ENCODE results near the gene UBQLNL. TPM values are rescaled to one million over a fixed set of nuclear protein-coding genes. Genes with fewer than 3 reads are reported as not detected.

The UBQLNL gene
- under 1 TPM in 1 of 2 experiments, not detected in 1; 0.17 TPM for total RNA-seq

GRCh38 chr11:5516599-5516998 lies at the start of gene UBQLNL:
Gene UBQLNL (minus strand): TSS chr11:5516699. CDS start chr11:5516441, 258 bp downstream.
- H3K4me3 Mint-ChIP-seq, result no peak within 1 kb of the TSS
- no peak for DNase-seq
- ChIA-PET CTCF (no interaction called here), POLR2A (no interaction called here)
- H3K27ac Mint-ChIP-seq, result no peak within 1 kb of the TSS
- H3K36me3 Mint-ChIP-seq, result no peaks in the 10 kb centered on the region
- H3K4me1 Mint-ChIP-seq (ENCODE audit: low read depth), result no peaks in the 10 kb centered on the region
- intact Hi-C loops (cut with micrococcal nuclease), result no loop called here
- H3K27me3 Mint-ChIP-seq, result no peaks in the 10 kb centered on the region
- H3K9me3 Mint-ChIP-seq, result no peaks in the 10 kb centered on the region

- Mint-ChIP-seq H3K4me3 (no peak overlapping the region), H3K27ac (no peak overlapping the region), H3K27me3 (peaks cover 4% of the 10 kb centered on the region), H3K36me3 (no peaks in the 10 kb centered on the region), H3K9me3 (no peaks in the 10 kb centered on the region), H3K4me1 (ENCODE audit: low read depth) (no peaks in the 10 kb centered on the region)
- POLR2A ChIA-PET, result no interaction called here
- DNase-seq, result no peak
- CTCF ChIA-PET, result no interaction called here
- intact Hi-C loops (cut with micrococcal nuclease), result no loop called here
These were observed 47.9 kb upstream of the UBQLNL start for GRCh38 chr11:5564259-5565019.

GRCh38 chr11:5557751-5558150 lies 41.3 kb upstream of the UBQLNL start:
- ChIA-PET POLR2A (no interaction called here), CTCF (no interaction called here)
- Mint-ChIP-seq H3K4me1 (ENCODE audit: low read depth) (no peaks in the 10 kb centered on the region), H3K27ac (no peak overlapping the region), H3K4me3 (no peak overlapping the region), H3K9me3 (no peaks in the 10 kb centered on the region), H3K27me3 (peaks cover 4% of the 10 kb centered on the region), H3K36me3 (no peaks in the 10 kb centered on the region)
- no peak for DNase-seq
- intact Hi-C loops (cut with micrococcal nuclease), result no loop called here

DNA sequence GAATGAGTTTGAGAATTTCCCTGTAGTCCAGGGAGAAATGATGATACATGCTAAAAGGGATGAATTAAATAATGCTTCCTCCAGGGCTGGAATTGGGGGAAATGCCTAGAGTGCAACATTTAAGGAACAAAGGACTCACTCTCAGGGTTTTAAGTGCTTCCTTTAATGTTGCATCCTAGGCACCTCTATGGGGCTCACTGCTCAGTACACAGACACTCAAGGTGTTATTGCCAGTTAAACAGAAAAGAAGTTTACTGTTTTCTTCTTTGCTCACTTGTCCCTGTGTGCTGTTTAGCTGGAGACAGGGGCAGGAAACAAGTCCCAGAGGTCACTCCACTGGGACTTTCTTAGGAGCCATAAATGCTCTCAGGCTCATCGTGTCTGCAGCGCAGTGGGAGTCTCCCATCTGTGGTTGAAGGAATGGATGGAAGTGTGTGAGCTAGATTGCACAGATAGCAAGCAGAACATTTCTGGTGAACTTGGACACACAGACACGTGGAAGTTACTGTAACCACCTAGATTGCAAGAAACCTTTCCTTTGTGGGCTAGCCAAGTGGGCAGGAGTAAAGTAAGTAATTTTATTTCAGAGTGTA lies 40.2 kb upstream of the UBQLNL start:
- ChIA-PET POLR2A (no interaction called here), CTCF (no interaction called here)
- intact Hi-C loops (cut with micrococcal nuclease), result no loop called here
- no peaks in the 10 kb centered on the region for H3K36me3 Mint-ChIP-seq
- H3K4me1 Mint-ChIP-seq (ENCODE audit: low read depth), result no peaks in the 10 kb centered on the region
- DNase-seq, result no peak
- H3K4me3 Mint-ChIP-seq, result no peak overlapping the region
- H3K9me3 Mint-ChIP-seq, result no peaks in the 10 kb centered on the region
- H3K27ac Mint-ChIP-seq, result no peak overlapping the region
- H3K27me3 Mint-ChIP-seq, result peaks cover 4% of the 10 kb centered on the region

DNA sequence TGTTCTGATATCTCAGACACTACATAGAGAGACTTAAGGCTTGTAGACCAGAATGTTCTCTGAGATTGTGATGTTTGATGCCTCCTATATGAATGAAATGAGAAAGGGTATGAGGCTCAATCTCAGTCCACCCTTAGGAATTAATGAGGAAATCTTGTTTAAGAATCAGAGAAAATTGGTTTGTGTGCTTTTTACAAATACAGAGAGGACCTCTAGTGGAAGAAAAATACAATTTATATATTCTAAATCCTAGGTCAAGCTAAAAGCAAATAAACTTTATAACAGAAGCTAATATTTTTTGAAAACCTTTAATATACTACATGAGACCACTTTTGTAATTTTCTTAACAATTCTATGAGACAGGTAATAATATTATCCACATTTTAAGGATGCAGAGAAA lies 36.8 kb upstream of the UBQLNL start:
- peaks cover 2% of the 10 kb centered on the region for H3K27me3 Mint-ChIP-seq
- DNase-seq, result no peak
- no peaks in the 10 kb centered on the region for H3K4me1 Mint-ChIP-seq (ENCODE audit: low read depth)
- intact Hi-C loops (cut with micrococcal nuclease), result no loop called here
- H3K27ac Mint-ChIP-seq, result no peak overlapping the region
- ChIA-PET CTCF (no interaction called here), POLR2A (no interaction called here)
- H3K4me3 Mint-ChIP-seq, result no peak overlapping the region
- H3K36me3 Mint-ChIP-seq, result no peaks in the 10 kb centered on the region
- H3K9me3 Mint-ChIP-seq, result no peaks in the 10 kb centered on the region

DNA sequence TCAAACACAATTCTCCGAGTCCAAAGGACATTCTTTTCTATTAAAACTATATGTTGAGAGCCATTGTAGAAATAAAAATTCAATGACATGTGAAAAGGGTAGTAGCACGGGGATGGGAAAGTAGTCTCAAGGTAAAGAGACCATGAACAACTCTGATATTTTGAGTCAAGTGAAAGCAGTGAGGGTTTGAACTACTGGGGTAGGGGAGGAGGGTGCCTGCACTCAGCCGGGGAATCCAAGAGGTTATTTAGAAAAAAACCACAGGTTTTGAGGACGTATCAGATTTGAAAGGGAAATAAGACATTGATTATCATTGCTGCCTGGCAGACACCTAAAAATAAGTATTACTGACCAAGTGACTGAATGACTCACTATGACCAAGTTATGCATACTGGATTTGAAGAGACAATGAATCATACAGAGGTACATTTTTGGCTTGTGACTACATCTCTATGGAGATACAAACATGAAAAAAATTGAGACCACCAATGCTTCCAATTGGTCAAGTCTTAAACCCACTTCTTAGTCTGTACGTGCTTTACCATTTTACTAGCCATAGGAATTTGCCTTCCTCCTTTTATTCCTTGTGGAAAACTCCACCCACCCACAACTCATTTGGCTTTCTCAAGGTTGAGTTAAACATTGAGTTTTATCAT lies 34.1 kb upstream of the UBQLNL start:
- POLR2A ChIA-PET, result no interaction called here
- intact Hi-C loops (cut with micrococcal nuclease), result no loop called here
- H3K4me1 Mint-ChIP-seq (ENCODE audit: low read depth), result no peaks in the 10 kb centered on the region
- CTCF ChIA-PET, result no interaction called here
- no peak overlapping the region for H3K4me3 Mint-ChIP-seq
- DNase-seq, result no peak
- no peaks in the 10 kb centered on the region for H3K36me3 Mint-ChIP-seq
- H3K27me3 Mint-ChIP-seq, result peaks cover 2% of the 10 kb centered on the region
- H3K9me3 Mint-ChIP-seq, result no peaks in the 10 kb centered on the region
- H3K27ac Mint-ChIP-seq, result no peak overlapping the region

DNA sequence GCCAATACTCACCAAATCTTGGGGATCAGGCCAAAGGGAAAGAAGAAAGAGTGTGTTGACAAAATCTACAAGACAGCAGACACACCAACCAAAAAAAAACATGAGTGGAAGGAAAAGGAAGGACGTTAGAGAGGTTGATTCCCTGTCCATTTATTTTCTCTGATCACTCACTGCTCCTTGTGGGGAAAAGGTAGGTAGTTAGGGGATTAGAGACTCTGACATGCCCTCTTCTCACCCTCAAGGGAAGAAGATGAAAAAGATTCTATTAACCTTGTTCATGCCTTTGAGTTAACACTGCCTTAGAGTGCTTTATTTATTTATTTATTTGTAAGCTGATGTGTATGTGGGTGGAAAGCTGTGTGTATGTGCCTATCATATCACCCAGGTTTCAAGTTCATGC lies 31.9 kb upstream of the UBQLNL start, which contains the start of gene OR52H1:
Gene OR52H1, minus strand, starts transcription at position 101 of the 400 bp plus-strand sequence. CDS start 3,035 bp downstream, outside the sequence.
- Mint-ChIP-seq H3K9me3 (no peaks in the 10 kb centered on the region), H3K27ac (no peak within 1 kb of the TSS), H3K4me3 (no peak within 1 kb of the TSS), H3K27me3 (peaks cover 2% of the 10 kb centered on the region), H3K4me1 (ENCODE audit: low read depth) (no peaks in the 10 kb centered on the region), H3K36me3 (no peaks in the 10 kb centered on the region)
- intact Hi-C loops (cut with micrococcal nuclease), result no loop called here
- ChIA-PET CTCF (no interaction called here), POLR2A (no interaction called here)
- DNase-seq, result no peak

DNA sequence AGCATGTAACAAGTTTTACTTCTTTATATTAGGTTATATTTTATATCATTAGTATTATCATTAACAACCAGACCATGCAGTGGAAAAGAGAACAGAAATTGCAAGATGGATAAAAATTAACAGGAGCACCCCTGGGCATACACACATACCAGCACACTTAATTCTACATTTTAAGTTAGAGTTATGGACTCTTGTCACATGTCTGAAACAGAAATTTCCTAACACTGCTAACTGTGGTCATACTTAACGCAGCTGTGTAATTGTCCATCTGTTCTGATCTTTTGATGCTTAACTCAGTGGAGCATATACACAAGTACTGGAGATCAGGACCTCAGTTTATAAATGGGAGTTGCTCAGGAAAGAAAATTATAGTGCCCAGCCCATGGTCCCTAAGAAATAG lies 31.5 kb upstream of the UBQLNL start:
- H3K4me3 Mint-ChIP-seq, result no peak overlapping the region
- no peaks in the 10 kb centered on the region for H3K36me3 Mint-ChIP-seq
- no peaks in the 10 kb centered on the region for H3K4me1 Mint-ChIP-seq (ENCODE audit: low read depth)
- H3K27me3 Mint-ChIP-seq, result peaks cover 2% of the 10 kb centered on the region
- CTCF ChIA-PET, result no interaction called here
- DNase-seq, result no peak
- no peak overlapping the region for H3K27ac Mint-ChIP-seq
- H3K9me3 Mint-ChIP-seq, result no peaks in the 10 kb centered on the region
- POLR2A ChIA-PET, result no interaction called here
- intact Hi-C loops (cut with micrococcal nuclease), result no loop called here

GRCh38 chr11:5546457-5546856 lies 30.0 kb upstream of the UBQLNL start:
- Mint-ChIP-seq H3K36me3 (no peaks in the 10 kb centered on the region), H3K4me1 (ENCODE audit: low read depth) (no peaks in the 10 kb centered on the region), H3K4me3 (no peak overlapping the region), H3K27ac (no peak overlapping the region), H3K27me3 (peaks cover 3% of the 10 kb centered on the region), H3K9me3 (no peaks in the 10 kb centered on the region)
- ChIA-PET POLR2A (no interaction called here), CTCF (no interaction called here)
- no peak for DNase-seq
- intact Hi-C loops (cut with micrococcal nuclease), result no loop called here

- H3K27me3 Mint-ChIP-seq, result peaks cover 5% of the 10 kb centered on the region
- POLR2A ChIA-PET, result no interaction called here
These were observed 24.9 kb upstream of the UBQLNL start for GRCh38 chr11:5541427-5541826.

GRCh38 chr11:5536482-5536881 lies 20.0 kb upstream of the UBQLNL start:
- DNase-seq, result no peak
- Mint-ChIP-seq H3K27ac (no peak overlapping the region), H3K4me1 (ENCODE audit: low read depth) (no peaks in the 10 kb centered on the region), H3K9me3 (peaks cover 3% of the 10 kb centered on the region), H3K36me3 (no peaks in the 10 kb centered on the region), H3K27me3 (peaks cover 3% of the 10 kb centered on the region), H3K4me3 (no peak overlapping the region)
- ChIA-PET POLR2A (no interaction called here), CTCF (no interaction called here)
- intact Hi-C loops (cut with micrococcal nuclease), result no loop called here

More at GRCh38 chr11:5541427-5541826, 24.9 kb upstream of the UBQLNL start:
- no peaks in the 10 kb centered on the region for H3K4me1 Mint-ChIP-seq (ENCODE audit: low read depth)
- no peak for DNase-seq
- H3K9me3 Mint-ChIP-seq, result peaks cover 3% of the 10 kb centered on the region
- no peak overlapping the region for H3K27ac Mint-ChIP-seq
- no peaks in the 10 kb centered on the region for H3K36me3 Mint-ChIP-seq
- intact Hi-C loops (cut with micrococcal nuclease), result no loop called here
- CTCF ChIA-PET, result no interaction called here
- no peak overlapping the region for H3K4me3 Mint-ChIP-seq

DNA sequence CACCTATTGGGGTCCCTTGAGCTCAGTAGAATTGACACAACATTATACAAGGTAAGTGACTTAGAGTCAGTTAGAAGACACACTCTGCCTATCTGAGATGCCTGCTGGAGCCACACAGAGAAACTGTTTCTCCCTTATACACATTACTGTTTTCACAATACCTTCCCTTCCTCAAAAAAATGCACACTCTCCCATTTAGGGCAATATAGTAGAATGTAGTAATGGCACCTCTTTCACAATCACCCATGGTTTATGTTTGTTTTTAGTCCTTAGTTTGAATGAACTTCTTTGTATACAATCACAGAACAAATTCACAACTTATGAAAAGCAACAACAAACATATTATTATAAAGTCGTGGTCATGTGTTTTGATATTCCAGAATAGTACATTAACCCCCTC lies 17.5 kb upstream of the UBQLNL start:
- Mint-ChIP-seq H3K27me3 (no peaks in the 10 kb centered on the region), H3K36me3 (no peaks in the 10 kb centered on the region), H3K4me3 (no peak overlapping the region), H3K9me3 (peaks cover 3% of the 10 kb centered on the region), H3K27ac (no peak overlapping the region), H3K4me1 (ENCODE audit: low read depth) (no peaks in the 10 kb centered on the region)
- ChIA-PET POLR2A (no interaction called here), CTCF (no interaction called here)
- intact Hi-C loops (cut with micrococcal nuclease), result no loop called here
- DNase-seq, result no peak
